K562 (cell line): ENCODE data around the gene ZNF23. TPM values are rescaled to one million over a fixed set of nuclear protein-coding genes. Genes with fewer than 3 reads are reported as not detected.

Experiments used
- AFF1 ChIP-seq, 2 experiments: fragments of 450-650 bp; IDR thresholded peaks; 2 replicates each; pipeline ENCODE4 v1.6.1; 2018; ENCODE audit warnings: mild to moderate bottlenecking in 2 of 2, low read depth in 1 of 2; ENCODE audit not compliant: partially characterized antibody in 2 of 2
- ARHGAP35 ChIP-seq: fragments of 450-650 bp; IDR thresholded peaks from 2 replicates; pipeline ENCODE4 v1.6.1; 2018; ENCODE audit not compliant: partially characterized antibody
- CBX8 ChIP-seq: fragments of 200-600 bp; sonication (generic); IDR thresholded peaks from 2 replicates; pipeline ENCODE4 v1.6.1; 2012; ENCODE audit warnings: borderline replicate concordance, mixed run types, low read depth, mild to moderate bottlenecking, moderate library complexity, mixed read lengths, low read length, control low read depth, inconsistent platforms; ENCODE audit not compliant: poor library complexity, severe bottlenecking; ENCODE audit errors: extremely low read depth
- GATA2 ChIP-seq: sonication (generic); formaldehyde crosslinking; IDR thresholded peaks from 2 replicates; pipeline ENCODE4 v1.4.0; 2020; ENCODE audit warnings: mild to moderate bottlenecking, missing genetic modification reagents
- HSF4 ChIP-seq: fragments of 250-450 bp; sonication (Bioruptor Pico); IDR thresholded peaks from 2 replicates; pipeline ENCODE4 v2.1.2; 2022; ENCODE audit warnings: mild to moderate bottlenecking, moderate library complexity, borderline replicate concordance
- IFI16 ChIP-seq: fragments of 250-450 bp; sonication (Bioruptor Pico); IDR thresholded peaks from 2 replicates; pipeline ENCODE4 v2.1.2; 2022; ENCODE audit warnings: mild to moderate bottlenecking, inconsistent platforms
- MTF1 ChIP-seq: fragments of 250-450 bp; sonication (Bioruptor Pico); IDR thresholded peaks from 2 replicates; pipeline ENCODE4 v1.9.0; 2021; ENCODE audit warnings: moderate library complexity, mild to moderate bottlenecking, inconsistent platforms, borderline replicate concordance
- SMARCE1 ChIP-seq: fragments of 450-650 bp; IDR thresholded peaks from 2 replicates; pipeline ENCODE4 v1.7.1; 2016; ENCODE audit warnings: mild to moderate bottlenecking
- TAL1 ChIP-seq: fragments of 450-650 bp; IDR thresholded peaks from 2 replicates; pipeline ENCODE4 v1.6.1; 2016; ENCODE audit warnings: mild to moderate bottlenecking
- TSC22D4 ChIP-seq: fragments of 450-650 bp; IDR thresholded peaks from 2 replicates; pipeline ENCODE4 v1.6.1; 2016; ENCODE audit warnings: missing genetic modification characterization, missing biosample characterization, control low read depth
- ZBTB17 ChIP-seq: fragments of 450-650 bp; formaldehyde crosslinking; IDR thresholded peaks from 2 replicates; pipeline ENCODE4 v1.4.0; 2020; ENCODE audit warnings: mild to moderate bottlenecking
- ZNF121 ChIP-seq: sonication (generic); formaldehyde crosslinking; conservative IDR thresholded peaks from 2 replicates; pipeline ENCODE4 v1.8.0; 2022; ENCODE audit warnings: missing genetic modification reagents
- ZNF146 ChIP-seq: IDR thresholded peaks from one replicate; pipeline ENCODE4 v1.6.1; 2018; ENCODE audit warnings: missing compliant biosample characterization; ENCODE audit not compliant: unreplicated experiment
- ZNF24 ChIP-seq: fragments of 450-650 bp; IDR thresholded peaks from 2 replicates; pipeline ENCODE4 v1.6.1; 2016
- ZNF445 ChIP-seq: fragments of 250-450 bp; sonication (Bioruptor Pico); IDR thresholded peaks from 2 replicates; pipeline ENCODE4 v1.4.0; 2020; ENCODE audit warnings: low read depth, mild to moderate bottlenecking, moderate library complexity
- ZNF77 ChIP-seq: fragments of 250-450 bp; sonication (Bioruptor Pico); IDR thresholded peaks from 2 replicates; pipeline ENCODE4 v1.5.0; 2020
- ZNF830 ChIP-seq: fragments of 250-450 bp; sonication (Bioruptor Pico); IDR thresholded peaks from 2 replicates; pipeline ENCODE4 v1.5.0; 2021; ENCODE audit warnings: mild to moderate bottlenecking
- polyA plus RNA-seq, 8 experiments: library from polyadenylated mRNA; depleted of rRNA in 4 of 8; stranded (reverse) in 5 of 8; unstranded in 3 of 8; fragments of >200 nt; fragmentation: Nextera tagmentation in 2 of 8; fragmentation: Illumina TruSeq in 1 of 8; extraction: Ambion mirVana in 2 of 8; extraction: Trizol in 1 of 8; gene quantifications; 2 replicates each; pipeline versions ENCODE4 v1.2.1 to v1.2.3, GENCODE V29; 2011 to 2014; ENCODE audit warnings: inconsistent platforms in 1 of 8, missing spikeins in 1 of 8
- total RNA-seq, 7 experiments: library from RNA; depleted of rRNA in 6 of 7; stranded (reverse); fragments of >200 nt in 6 of 7; fragmentation: Illumina TruSeq in 2 of 7; extraction: Trizol in 2 of 7; gene quantifications; 2 replicates each; pipeline versions ENCODE4 v1.2.1 to v1.2.3, GENCODE V29; 2011 to 2021; ENCODE audit warnings: low replicate concordance in 1 of 7
- TF ChIP-seq, protein P1 (sequence below): fragments of 450-650 bp; formaldehyde crosslinking; IDR thresholded peaks from 2 replicates; pipeline ENCODE4 v1.4.0; 2020; ENCODE audit warnings: mild to moderate bottlenecking, mixed read lengths
- TF ChIP-seq, protein P2 (sequence below): sonication (generic); formaldehyde crosslinking; IDR thresholded peaks from 2 replicates; pipeline ENCODE4 v1.8.0; 2023; ENCODE audit warnings: missing genetic modification reagents, mild to moderate bottlenecking, borderline replicate concordance

The ZNF23 gene
- total and polyA plus RNA-seq, 9 of the 15 experiments (the other 6 are each of a cell fraction or from before 2014, with no cell fraction given) = 4.7 to 13.4 (median 11.2) TPM

- TF ChIP-seq MTF1 (CRISPR knock-in tag) (no peak), IFI16 (CRISPR knock-in tag) (no peak), TAL1 (no peak), ZNF445 (CRISPR knock-in tag) (no peak), SMARCE1 (no peak), ZNF121 (CRISPR knock-in tag) (no peak), ARHGAP35 (no peak), CBX8 (no peak), ZBTB17 (CRISPR knock-in tag) (no peak), ZNF146 (CRISPR knock-in tag) (peak; percentile 54), ZNF830 (CRISPR knock-in tag) (no peak), AFF1 (IDR thresholded peaks at IDR 0.05; ENCODE audit: low read depth in 1 of 2, partially characterized antibody in 2 of 2) (peak in 1 of 2 experiments; percentile 99), HSF4 (no peak), GATA2 (no peak), ZNF77 (no peak), ZNF24 (no peak; the same call in 1 of the 2 replicates), TSC22D4 (tag) (no peak)
- TF ChIP-seq, protein P1, sequence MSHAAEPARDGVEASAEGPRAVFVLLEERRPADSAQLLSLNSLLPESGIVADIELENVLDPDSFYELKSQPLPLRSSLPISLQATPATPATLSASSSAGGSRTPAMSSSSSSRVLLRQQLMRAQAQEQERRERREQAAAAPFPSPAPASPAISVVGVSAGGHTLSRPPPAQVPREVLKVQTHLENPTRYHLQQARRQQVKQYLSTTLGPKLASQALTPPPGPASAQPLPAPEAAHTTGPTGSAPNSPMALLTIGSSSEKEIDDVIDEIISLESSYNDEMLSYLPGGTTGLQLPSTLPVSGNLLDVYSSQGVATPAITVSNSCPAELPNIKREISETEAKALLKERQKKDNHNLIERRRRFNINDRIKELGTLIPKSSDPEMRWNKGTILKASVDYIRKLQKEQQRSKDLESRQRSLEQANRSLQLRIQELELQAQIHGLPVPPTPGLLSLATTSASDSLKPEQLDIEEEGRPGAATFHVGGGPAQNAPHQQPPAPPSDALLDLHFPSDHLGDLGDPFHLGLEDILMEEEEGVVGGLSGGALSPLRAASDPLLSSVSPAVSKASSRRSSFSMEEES (CRISPR knock-in tag) = no peak
- TF ChIP-seq, protein P2, sequence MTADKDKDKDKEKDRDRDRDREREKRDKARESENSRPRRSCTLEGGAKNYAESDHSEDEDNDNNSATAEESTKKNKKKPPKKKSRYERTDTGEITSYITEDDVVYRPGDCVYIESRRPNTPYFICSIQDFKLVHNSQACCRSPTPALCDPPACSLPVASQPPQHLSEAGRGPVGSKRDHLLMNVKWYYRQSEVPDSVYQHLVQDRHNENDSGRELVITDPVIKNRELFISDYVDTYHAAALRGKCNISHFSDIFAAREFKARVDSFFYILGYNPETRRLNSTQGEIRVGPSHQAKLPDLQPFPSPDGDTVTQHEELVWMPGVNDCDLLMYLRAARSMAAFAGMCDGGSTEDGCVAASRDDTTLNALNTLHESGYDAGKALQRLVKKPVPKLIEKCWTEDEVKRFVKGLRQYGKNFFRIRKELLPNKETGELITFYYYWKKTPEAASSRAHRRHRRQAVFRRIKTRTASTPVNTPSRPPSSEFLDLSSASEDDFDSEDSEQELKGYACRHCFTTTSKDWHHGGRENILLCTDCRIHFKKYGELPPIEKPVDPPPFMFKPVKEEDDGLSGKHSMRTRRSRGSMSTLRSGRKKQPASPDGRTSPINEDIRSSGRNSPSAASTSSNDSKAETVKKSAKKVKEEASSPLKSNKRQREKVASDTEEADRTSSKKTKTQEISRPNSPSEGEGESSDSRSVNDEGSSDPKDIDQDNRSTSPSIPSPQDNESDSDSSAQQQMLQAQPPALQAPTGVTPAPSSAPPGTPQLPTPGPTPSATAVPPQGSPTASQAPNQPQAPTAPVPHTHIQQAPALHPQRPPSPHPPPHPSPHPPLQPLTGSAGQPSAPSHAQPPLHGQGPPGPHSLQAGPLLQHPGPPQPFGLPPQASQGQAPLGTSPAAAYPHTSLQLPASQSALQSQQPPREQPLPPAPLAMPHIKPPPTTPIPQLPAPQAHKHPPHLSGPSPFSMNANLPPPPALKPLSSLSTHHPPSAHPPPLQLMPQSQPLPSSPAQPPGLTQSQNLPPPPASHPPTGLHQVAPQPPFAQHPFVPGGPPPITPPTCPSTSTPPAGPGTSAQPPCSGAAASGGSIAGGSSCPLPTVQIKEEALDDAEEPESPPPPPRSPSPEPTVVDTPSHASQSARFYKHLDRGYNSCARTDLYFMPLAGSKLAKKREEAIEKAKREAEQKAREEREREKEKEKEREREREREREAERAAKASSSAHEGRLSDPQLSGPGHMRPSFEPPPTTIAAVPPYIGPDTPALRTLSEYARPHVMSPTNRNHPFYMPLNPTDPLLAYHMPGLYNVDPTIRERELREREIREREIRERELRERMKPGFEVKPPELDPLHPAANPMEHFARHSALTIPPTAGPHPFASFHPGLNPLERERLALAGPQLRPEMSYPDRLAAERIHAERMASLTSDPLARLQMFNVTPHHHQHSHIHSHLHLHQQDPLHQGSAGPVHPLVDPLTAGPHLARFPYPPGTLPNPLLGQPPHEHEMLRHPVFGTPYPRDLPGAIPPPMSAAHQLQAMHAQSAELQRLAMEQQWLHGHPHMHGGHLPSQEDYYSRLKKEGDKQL (CRISPR knock-in tag) = peak; percentile 29; the same call in 1 of the 2 replicates
These were observed 5.8 kb upstream of the ZNF23 start (continued) for GRCh38 chr16:71467810-71468209.
